ENCODE measurements around the gene DBI. TPM values are rescaled to one million over a fixed set of nuclear protein-coding genes. Genes with fewer than 3 reads are reported as not detected.

DBI gene
- total RNA-seq, 1 experiment from 2014 or later: 273 TPM

DNA sequence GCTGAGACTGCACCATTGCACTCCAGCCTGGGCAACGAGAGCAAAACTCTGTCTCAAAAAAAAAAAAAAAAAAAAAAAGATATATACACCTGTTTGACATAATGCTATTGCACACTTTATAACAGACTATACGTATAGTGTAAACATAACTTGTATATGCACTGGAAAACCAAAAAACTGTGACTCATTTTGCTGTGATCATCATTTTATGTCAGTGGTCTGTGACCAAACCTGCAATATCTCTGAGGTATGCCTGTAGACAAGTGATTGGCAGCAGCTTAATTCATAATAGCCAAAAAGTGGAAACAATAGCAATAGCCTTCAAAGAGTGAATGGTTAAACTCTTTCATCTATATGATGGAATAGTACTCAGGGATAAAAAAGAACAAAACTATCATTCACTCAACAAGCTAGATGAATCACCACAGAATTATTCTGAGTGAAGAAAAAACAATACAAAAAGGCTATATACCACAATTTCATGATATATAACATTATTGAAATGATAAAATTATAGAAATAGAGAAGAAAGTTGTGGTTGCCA, 6.3 kb upstream of the DBI start:
- no peaks in the 10 kb centered on the region for H4K20me1 ChIP-seq (ENCODE audit: low read length)
- no peaks in the 10 kb centered on the region for H3K9me2 ChIP-seq (replicated peaks; ENCODE audit: low read length)
- BruUV-seq (replicated peaks): no TSS peak
- no peak for DNase-seq
- no peak overlapping the region for H3K4me3 ChIP-seq (ENCODE audit: low read length)
- no peaks in the 10 kb centered on the region for H3K27me3 ChIP-seq (ENCODE audit: low read length)
- H2AFZ ChIP-seq (ENCODE audit: low read length): no peak overlapping the region
- intact Hi-C loops (cut with micrococcal nuclease): loop anchor here (10.0 kb wide), 1 partner anchor 46 kb away; no protein-coding TSS in a partner anchor
- H3K4me1 ChIP-seq (ENCODE audit: insufficient read depth, low read length): peaks cover 7% of the 10 kb centered on the region
- H3F3A ChIP-seq (ENCODE audit: low read length, unreplicated experiment): no peaks in the 10 kb centered on the region
- TF ChIP-seq EZH2phosphoT487 (IDR thresholded peaks at IDR 0.05; ENCODE audit: borderline replicate concordance, low read length) (no peak), CTCF (conservative IDR thresholded peaks at IDR 0.05; ENCODE audit: low read depth, low read length) (no peak), EZH2 (IDR thresholded peaks at IDR 0.05; ENCODE audit: low read length, unreplicated experiment) (no peak)
- H3K36me3 ChIP-seq (ENCODE audit: low read depth, low read length): no peaks in the 10 kb centered on the region
- no peak overlapping the region for H3K27ac ChIP-seq (ENCODE audit: low read length)
- POLR2A ChIA-PET (ENCODE audit: unreplicated experiment): no interaction called here
- no peaks in the 10 kb centered on the region for H3K9me3 ChIP-seq (ENCODE audit: low read length)
- no peak for ATAC-seq
- H3K4me2 ChIP-seq (ENCODE audit: low read length): no peak overlapping the region
- CTCF ChIA-PET: interaction anchor here (0.5 kb wide), 1 partner anchor 60 kb away, joined by 3 read pairs; no protein-coding TSS in a partner anchor
- H3K9ac ChIP-seq (ENCODE audit: low read length): no peak overlapping the region
- peaks cover 9% of the 10 kb centered on the region for H3K79me2 ChIP-seq (ENCODE audit: low read length)

GRCh38 chr2:119364798-119365197, 2.0 kb upstream of the DBI start:
- POLR2A ChIA-PET (ENCODE audit: unreplicated experiment): no interaction called here
- Histone ChIP-seq H3K9ac (ENCODE audit: low read length) (no peak overlapping the region), H3K36me3 (ENCODE audit: low read depth, low read length) (peaks cover 13% of the 10 kb centered on the region), H3K4me2 (ENCODE audit: low read length) (peak overlapping the region; percentile 96), H3K4me3 (ENCODE audit: low read length) (no peak overlapping the region), H3K4me1 (ENCODE audit: insufficient read depth, low read length) (peaks cover 29% of the 10 kb centered on the region), H3K9me2 (replicated peaks; ENCODE audit: low read length) (no peaks in the 10 kb centered on the region), H3K27ac (ENCODE audit: low read length) (no peak overlapping the region), H3K27me3 (ENCODE audit: low read length) (no peaks in the 10 kb centered on the region), H4K20me1 (ENCODE audit: low read length) (peaks cover 16% of the 10 kb centered on the region), H3K9me3 (ENCODE audit: low read length) (no peaks in the 10 kb centered on the region), H2AFZ (ENCODE audit: low read length) (no peak overlapping the region), H3F3A (ENCODE audit: low read length, unreplicated experiment) (no peaks in the 10 kb centered on the region), H3K79me2 (ENCODE audit: low read length) (peaks cover 45% of the 10 kb centered on the region)
- intact Hi-C loops (cut with micrococcal nuclease): loop anchor here (10.0 kb wide), 1 partner anchor 50 kb away; no protein-coding TSS in a partner anchor
- no peak for DNase-seq
- BruUV-seq (replicated peaks): no TSS peak
- CTCF ChIA-PET: no interaction called here
- no peak for ATAC-seq
- TF ChIP-seq EZH2 (IDR thresholded peaks at IDR 0.05; ENCODE audit: low read length, unreplicated experiment): no peak
- TF ChIP-seq EZH2phosphoT487 (IDR thresholded peaks at IDR 0.05; ENCODE audit: borderline replicate concordance, low read length): no peak
- no peak for TF ChIP-seq CTCF (conservative IDR thresholded peaks at IDR 0.05; ENCODE audit: low read depth, low read length)

DNA sequence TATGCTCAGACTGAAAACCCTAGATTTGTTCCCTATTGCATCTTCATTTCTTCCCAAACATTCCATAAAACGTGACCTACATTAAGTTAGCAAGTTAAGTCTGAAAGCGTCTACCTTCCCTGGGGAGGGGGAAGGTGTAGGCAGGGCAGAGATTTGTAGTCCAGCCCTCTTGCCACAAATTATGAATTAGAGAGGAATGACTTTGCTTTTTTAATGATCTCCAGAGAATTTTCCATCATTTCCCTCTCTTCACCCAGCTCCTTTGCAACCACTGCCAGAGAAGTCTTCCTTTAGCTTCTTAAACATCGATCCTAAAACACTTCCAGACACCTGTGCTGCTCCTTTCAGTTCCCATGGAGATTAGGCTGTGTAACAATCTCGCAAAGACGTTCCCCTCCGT, 1.3 kb upstream of the DBI start:
- H3K36me3 ChIP-seq (ENCODE audit: low read depth, low read length): peaks cover 20% of the 10 kb centered on the region
- H3K27ac ChIP-seq (ENCODE audit: low read length): no peak overlapping the region
- no peak for ATAC-seq
- peaks cover 16% of the 10 kb centered on the region for H4K20me1 ChIP-seq (ENCODE audit: low read length)
- ChIA-PET CTCF (no interaction called here), POLR2A (ENCODE audit: unreplicated experiment) (no interaction called here)
- peak overlapping the region; percentile 90 for H3K9ac ChIP-seq (ENCODE audit: low read length)
- H3K4me2 ChIP-seq (ENCODE audit: low read length): peak overlapping the region; percentile 96
- H3K4me1 ChIP-seq (ENCODE audit: insufficient read depth, low read length): peaks cover 29% of the 10 kb centered on the region
- TF ChIP-seq EZH2phosphoT487 (IDR thresholded peaks at IDR 0.05; ENCODE audit: borderline replicate concordance, low read length) (no peak), CTCF (conservative IDR thresholded peaks at IDR 0.05; ENCODE audit: low read depth, low read length) (no peak), EZH2 (IDR thresholded peaks at IDR 0.05; ENCODE audit: low read length, unreplicated experiment) (no peak)
- no TSS peak for BruUV-seq (replicated peaks)
- no peak for DNase-seq
- H3K9me3 ChIP-seq (ENCODE audit: low read length): no peaks in the 10 kb centered on the region
- intact Hi-C loops (cut with micrococcal nuclease): loop anchor here (10.0 kb wide), 1 partner anchor 51 kb away; no protein-coding TSS in a partner anchor
- H3K9me2 ChIP-seq (replicated peaks; ENCODE audit: low read length): no peaks in the 10 kb centered on the region
- H2AFZ ChIP-seq (ENCODE audit: low read length): no peak overlapping the region
- peak overlapping the region; percentile 79 for H3K4me3 ChIP-seq (ENCODE audit: low read length)
- no peaks in the 10 kb centered on the region for H3K27me3 ChIP-seq (ENCODE audit: low read length)
- H3F3A ChIP-seq (ENCODE audit: low read length, unreplicated experiment): no peaks in the 10 kb centered on the region
- H3K79me2 ChIP-seq (ENCODE audit: low read length): peaks cover 45% of the 10 kb centered on the region

All from PC-3 (cell line).